Osteocyte (in vitro differentiated cells): Measurements from ENCODE around the gene ABCA9. TPM values are rescaled to one million over a fixed set of nuclear protein-coding genes. Genes with fewer than 3 reads are reported as not detected.

Experiments used
- DNase-seq: peaks from one replicate; pipeline ENCODE4 v3.0.0; 2021; ENCODE audit warnings: mixed read lengths; ENCODE audit not compliant: unreplicated experiment; ENCODE audit errors: extremely low spot score
- H3K27ac Mint-ChIP-seq: one replicate; pipeline ENCODE4 v1.8.0; 2021; ENCODE audit warnings: mild to moderate bottlenecking, mixed read lengths; ENCODE audit not compliant: unreplicated experiment
- H3K27me3 Mint-ChIP-seq: one replicate; pipeline ENCODE4 v1.8.0; 2021; ENCODE audit warnings: mixed read lengths; ENCODE audit not compliant: unreplicated experiment
- H3K36me3 Mint-ChIP-seq: one replicate; pipeline ENCODE4 v1.8.0; 2021; ENCODE audit warnings: mixed read lengths; ENCODE audit not compliant: unreplicated experiment
- H3K4me1 Mint-ChIP-seq: one replicate; pipeline ENCODE4 v1.8.0; 2021; ENCODE audit warnings: mixed read lengths; ENCODE audit not compliant: unreplicated experiment
- H3K4me3 Mint-ChIP-seq: one replicate; pipeline ENCODE4 v1.8.0; 2021; ENCODE audit warnings: mild to moderate bottlenecking, moderate library complexity, mixed read lengths; ENCODE audit not compliant: unreplicated experiment
- H3K9me3 Mint-ChIP-seq: one replicate; pipeline ENCODE4 v1.8.0; 2021; ENCODE audit warnings: mixed read lengths; ENCODE audit not compliant: unreplicated experiment
- CTCF ChIP-seq: fragments of 200-600 bp; sonication (generic); IDR thresholded peaks from 2 replicates; pipeline ENCODE4 v1.5.0; 2021; ENCODE audit warnings: antibody characterized with exemption, mild to moderate bottlenecking, moderate library complexity
- microRNA-seq: library from miRNA; unstranded; fragments of <30 nt; microRNA quantifications from one replicate; pipeline ENCODE4 v1.1.0, GENCODE V29; 2020; ENCODE audit not compliant: unreplicated experiment
- total RNA-seq: library from RNA; stranded (reverse); gene quantifications from 2 replicates; pipeline ENCODE4 v1.2.1, GENCODE V29; 2021

ABCA9 gene
- total RNA-seq, 1 donor from 2014 or later = 1.1 TPM

- no peak for TF ChIP-seq CTCF
- DNase-seq = no peak
- no peaks in the 10 kb centered on the region for H3K4me1 Mint-ChIP-seq
- H3K36me3 Mint-ChIP-seq = peaks cover 18% of the 10 kb centered on the region
- no peaks in the 10 kb centered on the region for H3K9me3 Mint-ChIP-seq
- no peaks in the 10 kb centered on the region for H3K27me3 Mint-ChIP-seq
- no peak overlapping the region for H3K4me3 Mint-ChIP-seq
- H3K27ac Mint-ChIP-seq = no peak overlapping the region
These were observed 121.5 kb downstream of the ABCA9 start for GRCh38 chr17:68939195-68939594.

- no peak overlapping the region for H3K27ac Mint-ChIP-seq
- no peaks in the 10 kb centered on the region for H3K9me3 Mint-ChIP-seq
- no peak for TF ChIP-seq CTCF
- H3K36me3 Mint-ChIP-seq = peaks cover 20% of the 10 kb centered on the region
- H3K4me3 Mint-ChIP-seq = no peak overlapping the region
- no peaks in the 10 kb centered on the region for H3K4me1 Mint-ChIP-seq
- H3K27me3 Mint-ChIP-seq = no peaks in the 10 kb centered on the region
- no peak for DNase-seq
These were observed 122.7 kb downstream of the ABCA9 start for GRCh38 chr17:68937890-68938514.

GRCh38 chr17:68927516-68927915 lies 133.2 kb downstream of the ABCA9 start:
- DNase-seq = no peak
- H3K9me3 Mint-ChIP-seq = no peaks in the 10 kb centered on the region
- no peak for TF ChIP-seq CTCF
- H3K4me1 Mint-ChIP-seq = peaks cover 4% of the 10 kb centered on the region
- H3K27me3 Mint-ChIP-seq = no peaks in the 10 kb centered on the region
- H3K4me3 Mint-ChIP-seq = no peak overlapping the region
- no peak overlapping the region for H3K27ac Mint-ChIP-seq
- peaks cover 21% of the 10 kb centered on the region for H3K36me3 Mint-ChIP-seq

- peaks cover under 1% of the 10 kb centered on the region for H3K9me3 Mint-ChIP-seq
- H3K36me3 Mint-ChIP-seq = peaks cover 15% of the 10 kb centered on the region
- no peak overlapping the region for H3K4me3 Mint-ChIP-seq
- H3K27ac Mint-ChIP-seq = no peak overlapping the region
- no peak for TF ChIP-seq CTCF
- no peaks in the 10 kb centered on the region for H3K27me3 Mint-ChIP-seq
- H3K4me1 Mint-ChIP-seq = peaks cover 4% of the 10 kb centered on the region
- DNase-seq = no peak
These were observed 135.7 kb downstream of the ABCA9 start for GRCh38 chr17:68924793-68925720.

Small RNA genes within 50 kb of the gene (microRNA-seq; reads per million reads assigned to microRNA genes)
- gene MIR4524A = not detected
- not detected for gene MIR4524B

Other genes with a start within 250 kb of the ABCA9 start
- 34.1 and 37.0 TPM in 2 replicates for gene ABCA8, start 105.5 kb downstream of the ABCA9 start, total RNA-seq
- gene ABCA6, start 81.0 kb upstream of the ABCA9 start, total RNA-seq = 1.2 and 1.7 TPM in 2 replicates
- gene ABCA10, start 167.9 kb upstream of the ABCA9 start, total RNA-seq = 1.7 and 1.8 TPM in 2 replicates